ENCODE results near the gene ZIC2.
"Not testable (repeated sequence)": the region's sequence is repeated elsewhere in the genome, so short reads cannot be mapped to it uniquely, and the experiment has no call there.

- TF ChIP-seq, protein P1, sequence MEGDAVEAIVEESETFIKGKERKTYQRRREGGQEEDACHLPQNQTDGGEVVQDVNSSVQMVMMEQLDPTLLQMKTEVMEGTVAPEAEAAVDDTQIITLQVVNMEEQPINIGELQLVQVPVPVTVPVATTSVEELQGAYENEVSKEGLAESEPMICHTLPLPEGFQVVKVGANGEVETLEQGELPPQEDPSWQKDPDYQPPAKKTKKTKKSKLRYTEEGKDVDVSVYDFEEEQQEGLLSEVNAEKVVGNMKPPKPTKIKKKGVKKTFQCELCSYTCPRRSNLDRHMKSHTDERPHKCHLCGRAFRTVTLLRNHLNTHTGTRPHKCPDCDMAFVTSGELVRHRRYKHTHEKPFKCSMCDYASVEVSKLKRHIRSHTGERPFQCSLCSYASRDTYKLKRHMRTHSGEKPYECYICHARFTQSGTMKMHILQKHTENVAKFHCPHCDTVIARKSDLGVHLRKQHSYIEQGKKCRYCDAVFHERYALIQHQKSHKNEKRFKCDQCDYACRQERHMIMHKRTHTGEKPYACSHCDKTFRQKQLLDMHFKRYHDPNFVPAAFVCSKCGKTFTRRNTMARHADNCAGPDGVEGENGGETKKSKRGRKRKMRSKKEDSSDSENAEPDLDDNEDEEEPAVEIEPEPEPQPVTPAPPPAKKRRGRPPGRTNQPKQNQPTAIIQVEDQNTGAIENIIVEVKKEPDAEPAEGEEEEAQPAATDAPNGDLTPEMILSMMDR (IDR thresholded peaks at IDR 0.05; ENCODE audit: poor library complexity) = not testable (repeated sequence)
- not testable (repeated sequence) for TF ChIP-seq EZH2 (IDR thresholded peaks at IDR 0.05; ENCODE audit: borderline replicate concordance); EZH2phosphoT487 (IDR thresholded peaks at IDR 0.05; ENCODE audit: low read depth, severe bottlenecking, unreplicated experiment)
Measured at GRCh38 chr13:99951666-99952065, 29.9 kb upstream of the ZIC2 start.

Measured in hepatocyte (in vitro differentiated cells).